Measurements from ENCODE around the gene PRR14. TPM values are rescaled to one million over a fixed set of nuclear protein-coding genes. Genes with fewer than 3 reads are reported as not detected.

The PRR14 gene
- total and polyA plus RNA-seq, 2 of the 4 experiments (the other 2 are of a cell fraction), result 1.4 to 11.9 TPM

DNA sequence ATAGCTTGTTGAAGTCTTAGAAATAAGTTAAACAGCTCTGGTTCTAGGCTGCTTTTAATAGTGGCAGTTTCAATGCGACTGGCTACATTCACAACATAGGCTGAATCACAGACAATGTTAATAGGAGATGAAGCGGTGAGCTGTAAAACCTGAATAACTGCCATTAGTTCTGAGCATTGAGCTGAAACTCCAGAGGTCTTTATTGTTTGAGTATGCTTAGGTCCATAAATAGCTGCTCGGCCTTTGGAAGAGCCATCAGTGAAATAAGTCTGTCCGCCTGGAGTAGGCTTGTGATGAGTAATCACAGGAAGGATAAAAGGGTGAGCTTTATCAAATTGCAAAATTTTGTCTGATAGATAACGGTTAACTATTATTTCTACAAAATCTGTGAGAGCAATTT lies 31.1 kb upstream of the PRR14 start:
- no peak overlapping the region for H2BK15ac ChIP-seq (ENCODE audit: low read depth, low read length)
- no peak for TF ChIP-seq RFX5 (IDR thresholded peaks at IDR 0.05; ENCODE audit: low read depth, low read length)
- TF ChIP-seq MXI1 (IDR thresholded peaks at IDR 0.05; ENCODE audit: borderline replicate concordance, low read depth, low read length), result no peak
- TF ChIP-seq MAZ (IDR thresholded peaks at IDR 0.05; ENCODE audit: borderline replicate concordance, low read depth, low read length), result no peak
- no peak for TF ChIP-seq MAFK (IDR thresholded peaks at IDR 0.05; ENCODE audit: low read depth, low read length)
- TF ChIP-seq, protein P1, sequence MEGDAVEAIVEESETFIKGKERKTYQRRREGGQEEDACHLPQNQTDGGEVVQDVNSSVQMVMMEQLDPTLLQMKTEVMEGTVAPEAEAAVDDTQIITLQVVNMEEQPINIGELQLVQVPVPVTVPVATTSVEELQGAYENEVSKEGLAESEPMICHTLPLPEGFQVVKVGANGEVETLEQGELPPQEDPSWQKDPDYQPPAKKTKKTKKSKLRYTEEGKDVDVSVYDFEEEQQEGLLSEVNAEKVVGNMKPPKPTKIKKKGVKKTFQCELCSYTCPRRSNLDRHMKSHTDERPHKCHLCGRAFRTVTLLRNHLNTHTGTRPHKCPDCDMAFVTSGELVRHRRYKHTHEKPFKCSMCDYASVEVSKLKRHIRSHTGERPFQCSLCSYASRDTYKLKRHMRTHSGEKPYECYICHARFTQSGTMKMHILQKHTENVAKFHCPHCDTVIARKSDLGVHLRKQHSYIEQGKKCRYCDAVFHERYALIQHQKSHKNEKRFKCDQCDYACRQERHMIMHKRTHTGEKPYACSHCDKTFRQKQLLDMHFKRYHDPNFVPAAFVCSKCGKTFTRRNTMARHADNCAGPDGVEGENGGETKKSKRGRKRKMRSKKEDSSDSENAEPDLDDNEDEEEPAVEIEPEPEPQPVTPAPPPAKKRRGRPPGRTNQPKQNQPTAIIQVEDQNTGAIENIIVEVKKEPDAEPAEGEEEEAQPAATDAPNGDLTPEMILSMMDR (conservative IDR thresholded peaks at IDR 0.05; ENCODE audit: low read depth, low read length), result no peak
- no peak for TF ChIP-seq POLR2A (IDR thresholded peaks at IDR 0.05; ENCODE audit: low read depth, low read length)
- no peak for TF ChIP-seq SMC3 (IDR thresholded peaks at IDR 0.05; ENCODE audit: low read depth, low read length)
- no peak for TF ChIP-seq RCOR1 (IDR thresholded peaks at IDR 0.05; ENCODE audit: insufficient replicate concordance, low read length)
- peaks cover 8% of the 10 kb centered on the region; the same call in 1 of the 2 replicates for H3K9me3 ChIP-seq (ENCODE audit: control insufficient read depth, insufficient read depth, low read length)
- no peak for DNase-seq
- H3K27me3 ChIP-seq (ENCODE audit: control insufficient read depth, insufficient read depth, low read length), result peaks cover 15% of the 10 kb centered on the region
- H2AK5ac ChIP-seq (ENCODE audit: low read depth, low read length), result no peak overlapping the region
- no peaks in the 10 kb centered on the region for H3K79me1 ChIP-seq (ENCODE audit: low read depth in 1 of 2, low read length in 2 of 2)
- no peak overlapping the region for H2BK120ac ChIP-seq (ENCODE audit: low read depth, low read length)
- no peaks in the 10 kb centered on the region for H3K36me3 ChIP-seq (ENCODE audit: control insufficient read depth, insufficient read depth, low read length)
- no peak overlapping the region for H3K4ac ChIP-seq (ENCODE audit: low read depth, low read length)
- H4K5ac ChIP-seq (ENCODE audit: low read depth, low read length), result no peak overlapping the region
- no peak overlapping the region for H3K27ac ChIP-seq (ENCODE audit: insufficient read depth, low read length)
- in situ Hi-C loops (cut with MboI; ENCODE audit: low sequenced_read_pairs), result no loop called here
- no TSS peak for BruUV-seq (replicated peaks)
- H3K4me1 ChIP-seq (ENCODE audit: control insufficient read depth, insufficient read depth, low read length), result no peaks in the 10 kb centered on the region
- no peaks in the 10 kb centered on the region for H4K20me1 ChIP-seq (ENCODE audit: insufficient read depth, low read length)
- no peak overlapping the region for H3K56ac ChIP-seq (ENCODE audit: extremely low read depth, insufficient read depth, low read length)
- no peak overlapping the region for H4K91ac ChIP-seq (ENCODE audit: insufficient read depth, low read depth, low read length)
- H2BK5ac ChIP-seq (ENCODE audit: low read depth, low read length, poor library complexity, severe bottlenecking), result no peak overlapping the region
- ChIA-PET CTCF (interaction anchor here (0.5 kb wide), 1 partner anchor 115 kb away, joined by 3 read pairs; no protein-coding TSS in a partner anchor), POLR2A (ENCODE audit: unreplicated experiment) (no interaction called here)
- H2BK20ac ChIP-seq (ENCODE audit: low read depth, low read length), result no peak overlapping the region
- H2AK9ac ChIP-seq (replicated peaks; ENCODE audit: low read depth, low read length, poor library complexity), result no peak overlapping the region
- WGBS, 2 experiments (ENCODE audit: extremely low coverage in 2 of 2, insufficient read length in 1 of 2), result no CpG with 5 or more reads among the region's 5 CpGs
- no peaks in the 10 kb centered on the region for H3K9me1 ChIP-seq (ENCODE audit: insufficient read depth, low read length)
- H3K18ac ChIP-seq (ENCODE audit: low read depth, low read length), result no peak overlapping the region
- ATAC-seq (ENCODE audit: low read depth), result no peak
- no peak overlapping the region for H3K23ac ChIP-seq (ENCODE audit: low read depth, low read length)
- no peak overlapping the region for H2AFZ ChIP-seq (replicated peaks; ENCODE audit: low read length, poor library complexity)
- no peak overlapping the region for H3K4me3 ChIP-seq (ENCODE audit: insufficient read depth, low read depth, low read length)
- H4K8ac ChIP-seq (ENCODE audit: low read depth in 2 of 2, low read length in 2 of 2), result no peak overlapping the region
- intact Hi-C loops (cut with micrococcal nuclease), result no loop called here
- no peak overlapping the region for H3K14ac ChIP-seq (replicated peaks; ENCODE audit: low read depth, low read length)
- dilution Hi-C loops (cut with HindIII; ENCODE audit: low sequenced_read_pairs, unreplicated experiment), result no loop called here
- H3K4me2 ChIP-seq (ENCODE audit: low read depth, low read length), result no peak overlapping the region
- no peak overlapping the region for H3K9ac ChIP-seq (ENCODE audit: low read depth, low read length)
